GM21515 (cell line): Measurements from ENCODE around the gene DAZAP1.
"Not testable (repeated sequence)": the region's sequence is repeated elsewhere in the genome, so short reads cannot be mapped to it uniquely, and the experiment has no call there.

Source experiments
- ATAC-seq: cut with Tn5 transposase; IDR thresholded peaks from one replicate; pipeline ENCODE4 v1.9.1; 2021; ENCODE audit not compliant: unreplicated experiment

Gene DAZAP1

GRCh38 chr19:1471010-1471514 lies 63.7 kb downstream of the DAZAP1 start:
- no peak for ATAC-seq

- ATAC-seq, result no peak
These were observed 64.3 kb downstream of the DAZAP1 start for GRCh38 chr19:1471515-1472160.

- no peak for ATAC-seq
These were observed 65.1 kb downstream of the DAZAP1 start for GRCh38 chr19:1472231-1473084.

- no peak for ATAC-seq
These were observed 65.9 kb downstream of the DAZAP1 start for GRCh38 chr19:1473085-1473851.

- ATAC-seq, result no peak
These were observed 66.8 kb downstream of the DAZAP1 start for GRCh38 chr19:1474011-1474764.

- ATAC-seq, result no peak
These were observed 67.5 kb downstream of the DAZAP1 start for GRCh38 chr19:1474765-1475351.

- no peak for ATAC-seq
These were observed 68.5 kb downstream of the DAZAP1 start for GRCh38 chr19:1475751-1476437.

- not testable (repeated sequence) for ATAC-seq
These were observed 69.7 kb downstream of the DAZAP1 start for GRCh38 chr19:1477056-1477455.

- ATAC-seq, result peak; percentile 82
These were observed 71.7 kb downstream of the DAZAP1 start, which contains the start of gene C19orf25 for GRCh38 chr19:1478934-1479707. C19orf25 (minus strand) TSS chr19:1479215; CDS start chr19:1478903, 312 bp downstream.

GRCh38 chr19:1481224-1481892 lies 74.0 kb downstream of the DAZAP1 start:
- no peak for ATAC-seq

GRCh38 chr19:1481893-1482360 lies 74.5 kb downstream of the DAZAP1 start:
- no peak for ATAC-seq

GRCh38 chr19:1482361-1483130 lies 75.2 kb downstream of the DAZAP1 start:
- ATAC-seq, result no peak

- ATAC-seq, result no peak
These were observed 76.0 kb downstream of the DAZAP1 start for GRCh38 chr19:1483131-1483978.

- no peak for ATAC-seq
These were observed 76.6 kb downstream of the DAZAP1 start for GRCh38 chr19:1483979-1484428.
